HG03521 (cell line): ENCODE measurements around the gene HOXB13.

ENCODE experiments used
- ATAC-seq: cut with Tn5 transposase; IDR thresholded peaks from one replicate; pipeline ENCODE4 v1.9.1; 2021; ENCODE audit warnings: mild to moderate bottlenecking, moderate library complexity; ENCODE audit not compliant: unreplicated experiment

The HOXB13 gene

GRCh38 chr17:48715496-48716399 is 12.8 kb downstream of the HOXB13 start:
- ATAC-seq: no peak

GRCh38 chr17:48711128-48711527 is 17.4 kb downstream of the HOXB13 start:
- no peak for ATAC-seq

- ATAC-seq: no peak
Measured at GRCh38 chr17:48704361-48705248, 23.9 kb downstream of the HOXB13 start.

GRCh38 chr17:48701864-48702532 is 26.6 kb downstream of the HOXB13 start:
- ATAC-seq: no peak

GRCh38 chr17:48693178-48693577 is 35.4 kb downstream of the HOXB13 start:
- no peak for ATAC-seq

GRCh38 chr17:48692049-48692448 is 36.5 kb downstream of the HOXB13 start:
- ATAC-seq: no peak

GRCh38 chr17:48690655-48691054 is 37.9 kb downstream of the HOXB13 start:
- ATAC-seq: no peak

GRCh38 chr17:48681609-48682008 is 46.9 kb downstream of the HOXB13 start:
- no peak for ATAC-seq

GRCh38 chr17:48679385-48680096 is 49.0 kb downstream of the HOXB13 start:
- no peak for ATAC-seq

- no peak for ATAC-seq
Measured at GRCh38 chr17:48678141-48678971, 50.2 kb downstream of the HOXB13 start.

GRCh38 chr17:48676963-48677558 is 51.5 kb downstream of the HOXB13 start:
- ATAC-seq: no peak
